ENCODE results near the gene LYPD1.

The LYPD1 gene

DNA sequence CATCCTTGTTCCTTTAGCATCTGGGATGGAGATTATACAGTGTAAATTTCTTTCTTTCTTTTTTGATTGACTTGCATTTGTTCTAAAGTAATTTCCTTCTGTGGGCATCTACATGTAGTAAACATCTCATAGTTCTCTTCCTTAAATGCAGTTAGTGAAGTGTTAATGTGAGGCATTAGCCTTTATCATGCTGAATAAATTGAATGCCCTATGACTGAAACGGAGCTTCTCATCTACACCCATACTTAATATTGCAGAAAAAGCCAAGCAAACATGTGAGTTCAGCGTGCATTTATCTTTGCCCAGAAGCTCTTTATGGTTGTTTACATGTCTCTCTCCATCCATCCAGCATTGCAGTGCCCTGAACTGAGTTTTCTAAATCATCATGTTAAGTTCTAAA lies 58.3 kb downstream of the LYPD1 start:
- H3K27ac ChIP-seq = no peak overlapping the region
- TF ChIP-seq, protein P1, sequence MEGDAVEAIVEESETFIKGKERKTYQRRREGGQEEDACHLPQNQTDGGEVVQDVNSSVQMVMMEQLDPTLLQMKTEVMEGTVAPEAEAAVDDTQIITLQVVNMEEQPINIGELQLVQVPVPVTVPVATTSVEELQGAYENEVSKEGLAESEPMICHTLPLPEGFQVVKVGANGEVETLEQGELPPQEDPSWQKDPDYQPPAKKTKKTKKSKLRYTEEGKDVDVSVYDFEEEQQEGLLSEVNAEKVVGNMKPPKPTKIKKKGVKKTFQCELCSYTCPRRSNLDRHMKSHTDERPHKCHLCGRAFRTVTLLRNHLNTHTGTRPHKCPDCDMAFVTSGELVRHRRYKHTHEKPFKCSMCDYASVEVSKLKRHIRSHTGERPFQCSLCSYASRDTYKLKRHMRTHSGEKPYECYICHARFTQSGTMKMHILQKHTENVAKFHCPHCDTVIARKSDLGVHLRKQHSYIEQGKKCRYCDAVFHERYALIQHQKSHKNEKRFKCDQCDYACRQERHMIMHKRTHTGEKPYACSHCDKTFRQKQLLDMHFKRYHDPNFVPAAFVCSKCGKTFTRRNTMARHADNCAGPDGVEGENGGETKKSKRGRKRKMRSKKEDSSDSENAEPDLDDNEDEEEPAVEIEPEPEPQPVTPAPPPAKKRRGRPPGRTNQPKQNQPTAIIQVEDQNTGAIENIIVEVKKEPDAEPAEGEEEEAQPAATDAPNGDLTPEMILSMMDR (conservative IDR thresholded peaks at IDR 0.05) = no peak
- TF ChIP-seq ZFX (IDR thresholded peaks at IDR 0.05) = no peak

DNA sequence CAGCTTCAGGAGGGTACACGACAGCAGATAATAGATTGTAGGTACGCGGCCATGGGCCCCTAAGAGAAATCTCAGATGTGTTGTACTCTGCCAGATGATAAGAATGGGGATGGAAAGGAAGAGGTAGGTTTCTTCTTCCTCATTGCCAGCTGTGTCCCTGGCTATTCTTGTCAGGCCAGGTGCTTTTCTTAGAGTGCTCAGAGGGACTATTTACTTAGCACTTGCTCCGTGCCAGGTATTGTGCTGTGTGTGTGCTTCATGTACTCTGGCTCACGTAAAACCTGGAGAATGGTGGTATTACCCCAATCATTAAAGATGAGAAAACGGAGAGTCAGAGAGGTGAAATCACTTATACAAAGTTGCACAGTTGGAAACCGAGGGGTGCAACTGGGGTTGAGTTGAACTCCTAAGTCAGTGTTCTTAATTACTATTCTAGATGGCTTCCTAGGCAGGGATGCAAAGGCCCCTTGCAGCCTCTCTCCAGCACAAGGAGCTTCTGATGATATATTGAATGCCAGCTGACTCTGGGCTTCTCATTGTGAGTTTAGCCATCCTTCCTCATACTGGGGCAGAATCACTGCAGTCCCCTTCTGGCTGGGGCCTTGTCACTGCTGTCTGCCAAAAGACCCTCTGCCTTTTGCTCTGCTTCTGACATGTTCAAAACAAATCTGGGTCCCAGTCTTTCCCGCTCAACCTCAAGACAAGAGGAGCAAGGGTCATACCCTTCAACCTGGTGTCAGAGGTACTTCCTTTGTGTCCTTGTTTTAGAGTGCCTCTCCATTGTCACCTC lies 60.7 kb downstream of the LYPD1 start:
- no peak overlapping the region for H3K27ac ChIP-seq
- no peak for TF ChIP-seq ZFX (IDR thresholded peaks at IDR 0.05)
- TF ChIP-seq, protein P1 (conservative IDR thresholded peaks at IDR 0.05) = no peak

DNA sequence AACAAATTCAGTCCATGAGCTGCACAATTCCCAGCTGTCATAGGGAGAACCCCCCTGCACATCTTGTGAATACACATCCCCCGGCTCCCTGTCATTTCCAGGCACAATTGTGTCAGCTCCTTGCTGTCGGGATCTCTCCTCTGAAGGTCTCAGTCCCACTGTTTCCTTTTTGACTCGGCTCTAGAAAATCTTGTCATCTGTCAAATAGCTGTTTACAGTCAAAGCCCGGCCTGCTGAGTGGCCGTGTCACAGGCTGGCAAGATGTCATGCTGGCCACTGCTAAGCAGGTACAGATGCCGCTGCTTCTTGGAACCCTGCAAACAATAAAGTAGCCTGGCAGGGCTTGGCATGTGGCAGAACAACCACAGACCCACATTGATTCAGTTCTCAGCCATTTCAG lies 61.7 kb downstream of the LYPD1 start:
- TF ChIP-seq, protein P1 (conservative IDR thresholded peaks at IDR 0.05) = no peak
- no peak for TF ChIP-seq ZFX (IDR thresholded peaks at IDR 0.05)
- no peak overlapping the region for H3K27ac ChIP-seq

DNA sequence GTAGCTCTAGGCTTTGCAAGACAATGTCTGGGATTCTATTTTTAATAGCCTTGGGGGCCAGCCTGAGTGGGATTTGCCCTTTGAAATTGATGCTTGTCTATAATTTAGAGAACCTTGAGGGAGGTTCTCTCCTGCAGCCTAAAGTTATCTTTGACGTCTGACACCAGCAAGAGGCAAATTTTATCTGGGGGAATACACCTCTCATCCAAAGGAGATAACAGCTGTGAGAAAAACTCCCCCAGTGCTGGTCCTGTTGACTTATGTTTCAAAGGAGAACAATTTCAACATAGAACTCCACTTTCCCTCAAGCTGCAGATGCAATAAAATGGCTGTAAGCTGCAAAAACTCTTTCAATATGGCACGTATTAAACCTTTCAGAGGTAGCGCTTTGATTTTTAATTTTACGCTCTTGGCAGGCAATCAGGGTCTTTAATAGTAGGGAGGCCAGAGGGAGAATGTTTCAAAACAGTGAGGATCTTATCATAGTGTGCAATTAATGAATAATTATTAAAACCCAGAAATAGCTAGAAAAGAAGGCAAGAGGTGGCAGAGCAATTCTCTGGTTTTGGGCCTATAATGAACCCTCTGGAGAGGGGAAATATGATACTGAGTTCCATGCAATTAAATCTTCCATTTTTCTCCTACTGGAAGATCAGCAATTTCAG lies 62.4 kb downstream of the LYPD1 start:
- no peak overlapping the region for H3K27ac ChIP-seq
- TF ChIP-seq, protein P1 (conservative IDR thresholded peaks at IDR 0.05) = no peak
- TF ChIP-seq ZFX (IDR thresholded peaks at IDR 0.05) = no peak

DNA sequence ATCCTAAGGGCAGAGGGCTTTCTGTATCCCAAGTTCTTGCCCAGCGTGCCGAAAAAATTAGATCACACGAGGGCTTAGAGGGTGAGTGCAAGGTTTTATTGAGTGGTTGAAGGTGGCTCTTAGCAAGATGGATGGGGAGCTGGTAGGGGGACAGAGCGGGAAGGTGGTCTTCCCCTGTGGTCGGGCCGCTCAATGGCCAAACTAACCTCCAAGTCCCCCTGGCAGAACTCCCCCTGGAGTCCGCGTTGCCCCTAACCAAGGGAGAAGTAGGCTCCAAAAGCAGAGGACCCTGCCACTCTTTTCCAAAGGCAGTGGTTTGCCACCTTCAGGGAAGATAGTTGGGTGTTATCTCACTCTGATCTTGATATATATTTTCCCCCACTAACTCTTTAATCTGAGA lies 63.4 kb downstream of the LYPD1 start:
- no peak for TF ChIP-seq ZFX (IDR thresholded peaks at IDR 0.05)
- TF ChIP-seq, protein P1 (conservative IDR thresholded peaks at IDR 0.05) = no peak
- H3K27ac ChIP-seq = no peak overlapping the region

DNA sequence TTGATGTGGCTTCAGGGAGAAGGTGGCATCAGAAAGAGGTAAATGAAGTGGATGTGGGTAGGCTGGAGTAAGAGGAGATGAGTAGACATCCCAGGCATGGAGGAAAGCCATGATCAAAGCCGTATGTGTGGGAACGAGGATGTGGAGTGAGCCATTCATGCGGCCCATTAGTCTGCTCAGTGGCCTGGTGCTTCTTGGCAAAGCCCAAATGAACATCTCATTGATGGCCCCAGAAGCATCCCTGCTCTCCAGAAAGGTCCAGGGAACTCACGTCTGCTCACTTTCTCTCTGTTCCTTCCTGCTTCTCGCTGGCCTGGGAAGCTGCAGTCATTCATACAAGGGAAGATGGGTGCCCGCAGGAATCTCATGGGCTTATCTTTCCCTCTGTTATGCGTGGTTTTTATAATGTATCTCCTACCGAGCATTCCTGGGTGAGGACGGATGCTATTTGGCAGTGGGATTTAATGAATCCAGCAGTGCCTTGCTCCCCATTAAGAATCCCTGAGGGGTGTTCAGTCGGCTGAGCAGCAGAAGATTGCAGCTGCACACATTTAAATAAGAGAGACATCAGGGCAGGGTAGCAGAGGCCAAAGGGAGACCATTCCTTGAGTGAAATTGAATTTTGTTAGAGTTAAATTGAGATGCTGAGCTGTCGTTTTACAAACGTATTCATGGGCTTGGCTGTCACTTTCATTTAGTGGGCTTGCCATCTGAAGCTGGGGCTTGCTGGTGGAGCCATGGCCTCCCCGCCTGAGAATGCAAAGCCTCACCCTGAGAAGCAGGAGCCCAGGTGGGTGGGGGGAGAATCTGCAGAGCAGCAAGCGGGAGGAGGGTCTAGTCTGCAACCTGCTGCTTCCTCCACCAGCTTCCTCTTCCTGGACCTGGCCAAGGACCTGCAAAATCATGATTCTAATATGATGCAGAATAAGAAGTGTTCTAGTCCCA lies 64.5 kb downstream of the LYPD1 start:
- H3K27ac ChIP-seq = no peak overlapping the region
- no peak for TF ChIP-seq ZFX (IDR thresholded peaks at IDR 0.05)
- TF ChIP-seq, protein P1 (conservative IDR thresholded peaks at IDR 0.05) = no peak

All from C4-2B (cell line).